Heart left ventricle (tissue), 16 donors: ENCODE results near the gene HMGCS2. TPM values are rescaled to one million over a fixed set of nuclear protein-coding genes. Genes with fewer than 3 reads are reported as not detected.

ENCODE experiments used
- ATAC-seq, 4 donors: fragments of 200-7000 bp; cut with Tn5 transposase; one replicate each; pipeline ENCODE4 v1.9.1; 2020 to 2022; ENCODE audit warnings: moderate library complexity in 4 of 4, mild to moderate bottlenecking in 3 of 4, moderate number of reproducible peaks in 1 of 4
- DNase-seq, 5 donors: peaks; one replicate each; pipeline ENCODE4 v3.0.0-alpha.2; 2020
- H3K27ac ChIP-seq, 12 donors: fragments of 200-600 bp; sonication (generic) in 4 of 12; one replicate each; pipeline versions ENCODE4 v1.5.0 to v1.8.0; 2016 to 2022; ENCODE audit warnings: mild to moderate bottlenecking in 2 of 12
- H3K27me3 ChIP-seq, 9 donors: fragments of 200-600 bp; sonication (generic) in 2 of 9; one replicate each; pipeline versions ENCODE4 v1.5.1 to v1.8.0; 2016 to 2022; ENCODE audit warnings: mild to moderate bottlenecking in 3 of 9
- H3K36me3 ChIP-seq, 9 donors: fragments of 200-600 bp; sonication (generic) in 2 of 9; one replicate each; pipeline versions ENCODE4 v1.5.0 to v1.8.0; 2018 to 2022; ENCODE audit warnings: mild to moderate bottlenecking in 2 of 9
- H3K4me1 ChIP-seq, 12 donors: fragments of 200-600 bp; sonication (generic) in 4 of 12; one replicate each; pipeline versions ENCODE4 v1.5.0 to v1.8.0; 2016 to 2022; ENCODE audit warnings: mild to moderate bottlenecking in 3 of 12
- H3K4me3 ChIP-seq, 12 donors: fragments of 200-600 bp; sonication (generic) in 4 of 12; one replicate each; pipeline versions ENCODE4 v1.5.0 to v1.8.0; 2017 to 2022; ENCODE audit warnings: mild to moderate bottlenecking in 9 of 12, moderate library complexity in 4 of 12
- H3K9me3 ChIP-seq, 12 donors: fragments of 200-600 bp; sonication (generic) in 4 of 12; one replicate each; pipeline versions ENCODE4 v1.5.0 to v1.8.0; 2016 to 2022; ENCODE audit warnings: mild to moderate bottlenecking in 1 of 12
- CTCF ChIP-seq, 12 donors: fragments of 200-600 bp; sonication (generic) in 4 of 12; IDR thresholded peaks; one replicate each; pipeline versions ENCODE4 v1.5.0 to v1.8.0; 2018 to 2022; ENCODE audit warnings: antibody characterized with exemption in 12 of 12, mild to moderate bottlenecking in 5 of 12
- POLR2A ChIP-seq, 2 donors: fragments of 450-650 bp; IDR thresholded peaks; one replicate each; pipeline ENCODE4 v1.6.1; 2017; ENCODE audit warnings: antibody characterized with exemption in 2 of 2, mild to moderate bottlenecking in 2 of 2, moderate library complexity in 2 of 2
- WGBS, 4 donors: extraction: QIAGEN DNeasy Blood & Tissue Kit in 2 of 4; methylation state at CpG; one replicate each; pipeline versions ENCODE4 v1.1.5 to v1.1.7; 2013 to 2018; 5-methylcytosine and 5-hydroxymethylcytosine counted together
- intact Hi-C, 10 donors: fragments of 100-400 bp; cut with DNase I; formaldehyde crosslinking; loops; one replicate each; pipeline versions ENCODE4 v1.11.1 to v1.14.2; 2022
- polyA plus RNA-seq, 2 donors: library from polyadenylated mRNA; stranded (reverse); fragments of 200-250 nt; gene quantifications; one replicate each; pipeline ENCODE4 v1.2.3, GENCODE V29; 2013
- total RNA-seq, 9 donors: library from RNA; depleted of rRNA in 2 of 9; stranded (reverse); fragments of >200 nt in 2 of 9; fragmentation: NEBNext Ultra II Directional in 3 of 9; extraction: Animal tissue kit (Norgen Biotek cat#: 25700) in 3 of 9; gene quantifications; one replicate each; pipeline versions ENCODE4 v1.1.0 to v1.2.4, GENCODE V29; 2016 to 2023
- donor health status: ischemic (EF 13 %, LVEDD 7.1; RV severe dilation, severe dysfunction).
- donor health status: healthy with polysubstance abuse.
- donor health status: DM: no; HTN: yes; CAD: no.
- donor health status: DM: no; HTN: no; CAD: no.
- donor health status: ischemic (EF 25% LVEDD 6.9; RV normal size, moderate dysfunction).
- donor health status: ischemic (EF 25% LVEDD 5.7; RV mildly dilated, moderate dysfunction).
- donor health status: healthy.
- donor health status: DM: yes; HTN: yes; CAD: no.
- donor health status: ischemic (EF 35%, LVEDD 5.7; RV mildly dilated, moderate dysfunction).
- donor health status: nonischemic (EF 11% LVEDD 7.7; RV severe dilation, severe dysfunction).
- donor health status: DM: yes; HTN: yes; CAD: no.
- donor health status: PGD.
- donor health status: ischemic (EF 29% LVEDD 5.4; RV normal size, mild dysfunction).
- donor health status: nonischemic (EF 23%, LVEDD 6.1; RV moderate dilation, normal function).

The HMGCS2 gene
- total and polyA plus RNA-seq, 11 donors = 0.42 to 504 (median 15.5) TPM

DNA sequence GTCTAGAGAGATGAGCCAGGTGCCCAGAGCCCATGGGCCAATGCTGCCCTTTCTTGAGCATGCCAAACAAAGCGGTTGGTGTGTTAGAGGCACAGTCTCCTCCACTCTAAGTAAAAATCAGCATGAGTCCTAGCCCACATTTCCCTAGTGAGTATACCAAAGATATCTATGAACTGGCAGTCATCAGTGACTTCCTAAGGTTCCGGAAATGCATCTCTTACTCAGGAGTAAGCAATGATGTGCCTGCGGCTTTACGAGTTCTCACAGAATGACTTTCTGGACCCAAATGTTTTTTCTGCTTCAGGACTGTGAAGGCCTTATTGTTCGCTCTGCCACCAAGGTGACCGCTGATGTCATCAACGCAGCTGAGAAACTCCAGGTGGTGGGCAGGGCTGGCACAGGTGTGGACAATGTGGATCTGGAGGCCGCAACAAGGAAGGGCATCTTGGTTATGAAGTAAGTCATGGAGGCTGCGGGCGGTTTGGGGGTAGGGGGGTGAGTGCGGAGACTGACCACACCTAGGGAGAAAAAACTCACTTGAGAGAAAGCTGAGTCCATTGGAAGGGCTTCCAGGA lies 47.8 kb downstream of the HMGCS2 start:
- Histone ChIP-seq H3K27ac (no peak overlapping the region), H3K4me3 (no peak overlapping the region), H3K36me3 (peaks cover 0 to 12% (median 0%) of the 10 kb centered on the region in 9 donors), H3K4me1 (no peaks in the 10 kb centered on the region), H3K27me3 (no peaks in the 10 kb centered on the region), H3K9me3 (no peaks in the 10 kb centered on the region)
- ATAC-seq = no peak
- intact Hi-C loops = no loop called here
- DNase-seq = no peak
- 96 to 99% (median 98%) methylated on average over 11 of the region's 11 CpGs for WGBS, 4 donors
- TF ChIP-seq POLR2A (IDR thresholded peaks at IDR 0.05) (no peak), CTCF (IDR thresholded peaks at IDR 0.05) (no peak)

DNA sequence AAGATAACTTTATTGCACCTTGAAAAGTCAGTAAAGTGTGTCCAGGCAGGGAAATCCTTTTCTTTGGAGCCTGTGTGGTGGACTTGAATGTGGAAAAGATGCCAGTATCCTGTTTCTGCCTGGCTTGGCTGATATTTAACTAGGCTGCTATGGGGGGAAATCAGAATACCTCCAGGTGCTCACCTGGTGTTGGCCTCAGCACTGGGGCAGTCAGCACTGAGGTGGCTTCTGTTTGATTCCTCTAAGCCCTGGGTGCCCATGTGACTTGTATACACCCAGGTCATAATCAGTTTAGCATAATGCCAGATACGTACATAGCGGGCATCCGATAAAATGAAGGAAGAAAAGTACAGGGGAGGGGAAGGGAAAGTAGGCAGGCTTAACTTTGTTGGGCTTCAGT lies 49.7 kb downstream of the HMGCS2 start:
- WGBS, 4 donors = 95 to 98% (median 96%) methylated on average over 3 of the region's 3 CpGs
- TF ChIP-seq POLR2A (IDR thresholded peaks at IDR 0.05) (no peak), CTCF (IDR thresholded peaks at IDR 0.05) (no peak)
- H3K4me1 ChIP-seq = peaks cover 0 to 6% (median 0%) of the 10 kb centered on the region in 12 donors
- no peak overlapping the region for H3K27ac ChIP-seq
- ATAC-seq (no peak), DNase-seq (no peak)
- H3K36me3 ChIP-seq = peaks cover 0 to 10% (median 0%) of the 10 kb centered on the region in 9 donors
- no peaks in the 10 kb centered on the region for H3K27me3 ChIP-seq
- no peak overlapping the region for H3K4me3 ChIP-seq
- H3K9me3 ChIP-seq = no peaks in the 10 kb centered on the region
- intact Hi-C loops = no loop called here

DNA sequence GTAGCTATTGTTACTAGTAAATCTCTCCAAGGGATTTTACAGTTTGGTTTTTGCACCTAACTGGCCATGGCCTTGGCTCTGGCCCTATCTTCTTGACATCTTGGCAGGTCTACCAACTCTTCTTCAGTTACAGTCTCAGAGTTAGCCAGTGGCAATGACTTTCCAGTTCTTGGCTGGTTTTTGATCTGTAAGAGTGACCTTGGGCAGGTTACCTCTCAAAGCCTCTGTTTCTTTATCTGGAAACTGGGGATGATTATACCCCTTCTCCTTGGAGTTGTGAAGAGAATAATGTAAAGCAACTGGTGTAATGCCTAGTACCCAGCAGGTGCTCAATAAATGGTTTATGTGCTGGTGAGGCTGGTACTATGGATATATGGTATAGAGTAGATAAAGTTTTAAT lies 50.3 kb downstream of the HMGCS2 start:
- Histone ChIP-seq H3K27me3 (peaks cover 0 to 4% (median 0%) of the 10 kb centered on the region in 9 donors), H3K4me3 (no peak overlapping the region), H3K9me3 (no peaks in the 10 kb centered on the region), H3K36me3 (peaks cover 0 to 4% (median 0%) of the 10 kb centered on the region in 9 donors), H3K27ac (no peak overlapping the region), H3K4me1 (peaks cover 0 to 11% (median 0%) of the 10 kb centered on the region in 12 donors)
- TF ChIP-seq POLR2A (IDR thresholded peaks at IDR 0.05) (no peak), CTCF (IDR thresholded peaks at IDR 0.05) (no peak)
- intact Hi-C loops = no loop called here
- DNase-seq (no peak), ATAC-seq (no peak)

DNA sequence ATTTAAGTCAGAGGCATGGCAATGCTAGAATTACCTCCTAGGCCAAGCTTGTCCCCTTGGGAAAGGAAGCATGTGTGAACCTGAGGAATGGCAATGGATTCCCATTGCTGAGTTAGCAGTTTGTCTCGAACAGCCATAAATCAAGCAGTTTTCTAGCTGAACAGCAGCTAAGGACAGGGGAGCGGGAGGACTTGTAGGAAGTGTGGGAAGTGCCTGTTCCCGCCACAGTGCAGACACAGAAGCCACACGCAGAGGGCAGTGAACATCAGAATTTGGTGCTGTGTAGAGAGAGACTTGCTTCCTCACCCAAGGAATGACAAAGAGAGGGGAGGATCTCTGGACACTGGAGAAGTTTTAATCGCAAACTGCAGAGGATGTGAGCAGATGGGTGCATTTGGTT lies 53.2 kb downstream of the HMGCS2 start:
- intact Hi-C loops = no loop called here
- 50 to 62% (median 53%) methylated on average over 5 of the region's 5 CpGs for WGBS, 4 donors

More for the DNA sequence above, 53.2 kb downstream of the HMGCS2 start:
- H3K27ac ChIP-seq = no peak overlapping the region
- no peak for DNase-seq
- H3K4me3 ChIP-seq = no peak overlapping the region
- no peaks in the 10 kb centered on the region for H3K36me3 ChIP-seq
- ATAC-seq = no peak
- no peak for TF ChIP-seq POLR2A (IDR thresholded peaks at IDR 0.05)
- no peak for TF ChIP-seq CTCF (IDR thresholded peaks at IDR 0.05)
- H3K9me3 ChIP-seq = no peaks in the 10 kb centered on the region
- H3K4me1 ChIP-seq = peaks cover 0 to 27% (median 4%) of the 10 kb centered on the region in 12 donors
- peaks cover 0 to 17% (median 2%) of the 10 kb centered on the region in 9 donors for H3K27me3 ChIP-seq
